HuH-7.5 (cell line): ENCODE data around the gene MAGI2.

Source experiments
- DNase-seq: peaks from one replicate; pipeline ENCODE4 v3.0.0; 2011; ENCODE audit warnings: low spot score

MAGI2 gene

GRCh38 chr7:78783179-78783962, 670.1 kb downstream of the MAGI2 start:
- no peak for DNase-seq

- no peak for DNase-seq
Observed at GRCh38 chr7:78780560-78780959, 672.9 kb downstream of the MAGI2 start.

GRCh38 chr7:78779788-78780187, 673.7 kb downstream of the MAGI2 start:
- DNase-seq, result no peak

- no peak for DNase-seq
Observed at GRCh38 chr7:78777829-78778228, 675.6 kb downstream of the MAGI2 start.

- DNase-seq, result no peak
Observed at GRCh38 chr7:78770422-78771410, 682.8 kb downstream of the MAGI2 start.

GRCh38 chr7:78769481-78770101, 683.9 kb downstream of the MAGI2 start:
- no peak for DNase-seq

GRCh38 chr7:78768859-78769258, 684.6 kb downstream of the MAGI2 start:
- DNase-seq, result no peak

GRCh38 chr7:78765943-78766729, 687.3 kb downstream of the MAGI2 start:
- no peak for DNase-seq

- DNase-seq, result no peak
Observed at GRCh38 chr7:78764571-78764970, 688.9 kb downstream of the MAGI2 start.

- DNase-seq, result no peak
Observed at GRCh38 chr7:78762625-78763024, 690.8 kb downstream of the MAGI2 start.

- no peak for DNase-seq
Observed at GRCh38 chr7:78760620-78761355, 692.7 kb downstream of the MAGI2 start.

GRCh38 chr7:78752554-78752953, 700.9 kb downstream of the MAGI2 start:
- no peak for DNase-seq

GRCh38 chr7:78751253-78751652, 702.2 kb downstream of the MAGI2 start:
- DNase-seq, result no peak

GRCh38 chr7:78749052-78749746, 704.3 kb downstream of the MAGI2 start:
- DNase-seq, result no peak

- no peak for DNase-seq
Observed at GRCh38 chr7:78747592-78747991, 705.9 kb downstream of the MAGI2 start.

GRCh38 chr7:78746301-78746700, 707.2 kb downstream of the MAGI2 start:
- no peak for DNase-seq

GRCh38 chr7:78742694-78743093, 710.8 kb downstream of the MAGI2 start:
- no peak for DNase-seq

- no peak for DNase-seq
Observed at GRCh38 chr7:78736548-78736947, 716.9 kb downstream of the MAGI2 start.

GRCh38 chr7:78734626-78735025, 718.8 kb downstream of the MAGI2 start:
- no peak for DNase-seq

GRCh38 chr7:78720066-78720465, 733.4 kb downstream of the MAGI2 start:
- no peak for DNase-seq
